Suprapubic skin (tissue), 4 donors: ENCODE results near the gene GPR108. TPM values are rescaled to one million over a fixed set of nuclear protein-coding genes. Genes with fewer than 3 reads are reported as not detected.
A peak's percentile ranks its signal among the peaks of the same experiment; 100 is the strongest.
"Not testable (repeated sequence)": the region's sequence is repeated elsewhere in the genome, so short reads cannot be mapped to it uniquely, and the experiment has no call there.

ENCODE experiments used
- DNase-seq, 2 donors: peaks; one replicate each; pipeline ENCODE4 v3.0.0-alpha.2; 2019; ENCODE audit warnings: low spot score in 2 of 2
- H3K27ac ChIP-seq: fragments of 200-600 bp; sonication (generic); one replicate; pipeline ENCODE4 v1.5.1; 2019
- H3K27me3 ChIP-seq: fragments of 200-600 bp; sonication (generic); one replicate; pipeline ENCODE4 v1.5.1; 2019
- H3K36me3 ChIP-seq: fragments of 200-600 bp; sonication (generic); one replicate; pipeline ENCODE4 v1.5.1; 2019
- H3K4me1 ChIP-seq: fragments of 200-600 bp; sonication (generic); one replicate; pipeline ENCODE4 v1.5.1; 2019
- H3K4me3 ChIP-seq: fragments of 200-600 bp; sonication (generic); one replicate; pipeline ENCODE4 v1.5.1; 2019; ENCODE audit warnings: mild to moderate bottlenecking
- H3K9me3 ChIP-seq: fragments of 200-600 bp; sonication (generic); one replicate; pipeline ENCODE4 v1.5.1; 2019
- CTCF ChIP-seq, 2 donors: fragments of 200-600 bp in 1 of 2; fragments of 450-650 bp in 1 of 2; sonication (generic) in 1 of 2; IDR thresholded peaks; one replicate each; pipeline ENCODE4 v1.5.1; 2016 to 2019; ENCODE audit warnings: antibody characterized with exemption in 2 of 2, mild to moderate bottlenecking in 1 of 2, moderate library complexity in 1 of 2
- EP300 ChIP-seq: sonication (generic); formaldehyde crosslinking; IDR thresholded peaks from one replicate; pipeline ENCODE4 v1.6.1; 2017; ENCODE audit warnings: antibody characterized with exemption
- POLR2A ChIP-seq, 2 donors: fragments of 450-650 bp; IDR thresholded peaks; one replicate each; pipeline ENCODE4 v1.6.1; 2017; ENCODE audit warnings: antibody characterized with exemption in 2 of 2, mild to moderate bottlenecking in 2 of 2, moderate library complexity in 2 of 2
- POLR2AphosphoS5 ChIP-seq, 3 donors: sonication (generic); formaldehyde crosslinking; IDR thresholded peaks; one replicate each; pipeline ENCODE4 v1.6.1; 2017; ENCODE audit warnings: antibody characterized with exemption in 3 of 3
- WGBS: methylation state at CpG from one replicate; pipeline ENCODE4 v1.1.5; 2018; 5-methylcytosine and 5-hydroxymethylcytosine counted together
- total RNA-seq, 4 donors: library from RNA; depleted of rRNA; stranded (reverse); fragments of >200 nt; gene quantifications; one replicate each; pipeline ENCODE4 v1.1.0, GENCODE V29; 2016

Gene GPR108
- total RNA-seq, 4 donors from 2014 or later: 52.9 to 72.7 (median 60.7) TPM

- no peaks in the 10 kb centered on the region for H3K9me3 ChIP-seq
- no peaks in the 10 kb centered on the region for H3K4me1 ChIP-seq
- no peak for DNase-seq
- H3K27me3 ChIP-seq: no peaks in the 10 kb centered on the region
- no peak overlapping the region for H3K27ac ChIP-seq
- no peaks in the 10 kb centered on the region for H3K36me3 ChIP-seq
- 84% methylated on average over 11 of the region's 11 CpGs for WGBS
- no peak for TF ChIP-seq EP300
- no peak for TF ChIP-seq CTCF (IDR thresholded peaks at IDR 0.05)
- TF ChIP-seq POLR2AphosphoS5 (IDR thresholded peaks at IDR 0.05): no peak
- TF ChIP-seq POLR2A (IDR thresholded peaks at IDR 0.05): no peak
- H3K4me3 ChIP-seq: no peak overlapping the region
Observed at GRCh38 chr19:6774821-6775707, 37.7 kb upstream of the GPR108 start.

- H3K4me3 ChIP-seq: peak overlapping the region; percentile 40
Observed at GRCh38 chr19:6773323-6773931, 36.0 kb upstream of the GPR108 start.

GRCh38 chr19:6772866-6773322 is 35.5 kb upstream of the GPR108 start:
- no peaks in the 10 kb centered on the region for H3K9me3 ChIP-seq
- H3K27ac ChIP-seq: no peak overlapping the region

More at GRCh38 chr19:6773323-6773931, 36.0 kb upstream of the GPR108 start:
- Histone ChIP-seq H3K27ac (no peak overlapping the region), H3K36me3 (no peaks in the 10 kb centered on the region), H3K9me3 (no peaks in the 10 kb centered on the region), H3K4me1 (no peaks in the 10 kb centered on the region), H3K27me3 (no peaks in the 10 kb centered on the region)
- 52% methylated on average over 2 of the region's 8 CpGs for WGBS
- TF ChIP-seq EP300 (no peak), CTCF (IDR thresholded peaks at IDR 0.05) (no peak), POLR2A (IDR thresholded peaks at IDR 0.05) (no peak), POLR2AphosphoS5 (IDR thresholded peaks at IDR 0.05) (no peak)
- DNase-seq: no peak

GRCh38 chr19:6772028-6772865 is 34.9 kb upstream of the GPR108 start, which contains the start of gene VAV1:
TSS of gene VAV1 (plus strand) at chr19:6772708. CDS start at chr19:6772808, 100 bp downstream.
- DNase-seq: peak; percentile 75 to 84
- TF ChIP-seq POLR2A (IDR thresholded peaks at IDR 0.05) (no peak), POLR2AphosphoS5 (IDR thresholded peaks at IDR 0.05) (no peak), EP300 (no peak), CTCF (IDR thresholded peaks at IDR 0.05) (no peak)
- Histone ChIP-seq H3K27ac (no peak within 1 kb of the TSS), H3K27me3 (no peaks in the 10 kb centered on the region), H3K36me3 (no peaks in the 10 kb centered on the region), H3K4me3 (peak within 1 kb of the TSS; percentile 40), H3K4me1 (peaks cover 8% of the 10 kb centered on the region), H3K9me3 (no peaks in the 10 kb centered on the region)
- WGBS: 69% methylated on average over 8 of the region's 25 CpGs

More at GRCh38 chr19:6772866-6773322, 35.5 kb upstream of the GPR108 start:
- no peak for TF ChIP-seq CTCF (IDR thresholded peaks at IDR 0.05)
- TF ChIP-seq EP300: no peak
- TF ChIP-seq POLR2AphosphoS5 (IDR thresholded peaks at IDR 0.05): no peak
- TF ChIP-seq POLR2A (IDR thresholded peaks at IDR 0.05): no peak
- Histone ChIP-seq H3K4me1 (peaks cover 1% of the 10 kb centered on the region), H3K27me3 (no peaks in the 10 kb centered on the region), H3K36me3 (no peaks in the 10 kb centered on the region), H3K4me3 (peak overlapping the region; percentile 40)
- DNase-seq: no peak
- 86% methylated on average over 9 of the region's 14 CpGs for WGBS

- H3K27me3 ChIP-seq, DNase-seq, H3K27ac ChIP-seq, H3K9me3 ChIP-seq, H3K36me3 ChIP-seq, H3K4me3 ChIP-seq: not testable (repeated sequence)
- 93% methylated on average over 7 of the region's 7 CpGs for WGBS
- H3K4me1 ChIP-seq: peaks cover 14% of the 10 kb centered on the region
Observed at GRCh38 chr19:6771648-6772027, 34.3 kb upstream of the GPR108 start.
